Common myeloid progenitor, CD34-positive (primary cell): ENCODE measurements around the gene MEIS2.

ENCODE experiments used
- CTCF ChIA-PET: fragments of 350-600 bp; sonication (Branson Sonifier 250); formaldehyde crosslinking; loops from one replicate; lab custom pipeline; 2021; ENCODE audit warnings: antibody characterized with exemption; lab: Charles Lee
- POLR2A ChIA-PET: fragments of 350-600 bp; sonication (Branson Sonifier 250); formaldehyde crosslinking; loops from one replicate; lab custom pipeline; 2021; ENCODE audit warnings: antibody characterized with exemption; lab: Charles Lee
- DNase-seq, 3 donors: peaks; one replicate each; pipeline versions ENCODE4 v3.0.0 to v3.0.0-alpha.2; 2013
- H3K27ac ChIP-seq, 2 experiments: 1 replicate in 1 of 2; 2 replicates in 1 of 2; pipeline ENCODE4 v1.7.0; 2013; ENCODE audit warnings: inconsistent platforms in 2 of 2, low read length in 2 of 2, mild to moderate bottlenecking in 2 of 2, low read depth in 1 of 2, moderate library complexity in 1 of 2; ENCODE audit not compliant: severe bottlenecking in 2 of 2, insufficient read depth in 1 of 2, poor library complexity in 1 of 2
- H3K27me3 ChIP-seq, 5 experiments: replicated peaks in 2 of 5; 1 replicate in 3 of 5; 2 replicates in 2 of 5; pipeline versions ENCODE4 v1.6.1 to v1.7.0; 2013; ENCODE audit warnings: low read length in 4 of 5, mild to moderate bottlenecking in 2 of 5, moderate library complexity in 2 of 5, inconsistent platforms in 1 of 5; ENCODE audit not compliant: insufficient read depth in 5 of 5, control insufficient read depth in 4 of 5
- H3K36me3 ChIP-seq, 4 experiments: 1 replicate in 2 of 4; 2 replicates in 2 of 4; pipeline versions ENCODE4 v1.6.1 to v1.7.0; 2013; ENCODE audit warnings: low read length in 3 of 4, control low read depth in 1 of 4, mild to moderate bottlenecking in 1 of 4; ENCODE audit not compliant: control insufficient read depth in 4 of 4, insufficient read depth in 4 of 4
- H3K4me1 ChIP-seq, 4 experiments: 1 replicate in 3 of 4; 2 replicates in 1 of 4; pipeline versions ENCODE4 v1.6.1 to v1.7.1; 2013; ENCODE audit warnings: low read length in 3 of 4, mild to moderate bottlenecking in 3 of 4, control low read depth in 1 of 4, inconsistent platforms in 1 of 4, moderate library complexity in 1 of 4; ENCODE audit not compliant: control insufficient read depth in 4 of 4, insufficient read depth in 4 of 4; ENCODE audit errors: control extremely low read depth in 1 of 4
- H3K4me3 ChIP-seq, 7 experiments: 1 replicate in 4 of 7; 2 replicates in 3 of 7; pipeline versions ENCODE4 v1.5.1 to v1.7.0; 2013; ENCODE audit warnings: mild to moderate bottlenecking in 7 of 7, low read length in 6 of 7, moderate library complexity in 6 of 7, inconsistent platforms in 2 of 7, low read depth in 2 of 7, control low read depth in 1 of 7; ENCODE audit not compliant: insufficient read depth in 4 of 7, control insufficient read depth in 1 of 7; ENCODE audit errors: extremely low read depth in 1 of 7
- H3K9me3 ChIP-seq, 5 experiments: 1 replicate in 4 of 5; 2 replicates in 1 of 5; pipeline versions ENCODE4 v1.6.1 to v1.7.1; 2013; ENCODE audit warnings: low read length in 4 of 5, mild to moderate bottlenecking in 2 of 5, inconsistent platforms in 1 of 5, low read depth in 1 of 5, moderate library complexity in 1 of 5; ENCODE audit not compliant: control insufficient read depth in 4 of 5, insufficient read depth in 2 of 5; ENCODE audit errors: control extremely low read depth in 1 of 5
- WGBS: methylation state at CpG from one replicate; pipeline ENCODE4 v1.1.5; 2013; ENCODE audit not compliant: insufficient coverage; 5-methylcytosine and 5-hydroxymethylcytosine counted together

MEIS2 gene

GRCh38 chr15:36931434-36931833 is 168.9 kb downstream of the MEIS2 start:
- H3K27me3 ChIP-seq = peaks cover 0 to 2% (median 0%) of the 10 kb centered on the region in 5 experiments
- no peaks in the 10 kb centered on the region for H3K36me3 ChIP-seq
- ChIA-PET CTCF (no interaction called here), POLR2A (no interaction called here)
- H3K27ac ChIP-seq = no peak overlapping the region
- no peaks in the 10 kb centered on the region for H3K4me1 ChIP-seq
- no peak for DNase-seq
- no peaks in the 10 kb centered on the region for H3K9me3 ChIP-seq
- WGBS = 78% methylated on average over 2 of the region's 3 CpGs
- no peak overlapping the region for H3K4me3 ChIP-seq

- WGBS = 71% methylated on average over 1 of the region's 3 CpGs
- H3K36me3 ChIP-seq = no peaks in the 10 kb centered on the region
- no peak overlapping the region for H3K27ac ChIP-seq
- ChIA-PET CTCF (no interaction called here), POLR2A (no interaction called here)
- H3K9me3 ChIP-seq = no peaks in the 10 kb centered on the region
- no peaks in the 10 kb centered on the region for H3K4me1 ChIP-seq
- H3K4me3 ChIP-seq = no peak overlapping the region
- peaks cover 0 to 2% (median 0%) of the 10 kb centered on the region in 5 experiments for H3K27me3 ChIP-seq
- no peak for DNase-seq
Measured at GRCh38 chr15:36926427-36926825, 173.9 kb downstream of the MEIS2 start.

- H3K4me3 ChIP-seq = no peak overlapping the region
- no peaks in the 10 kb centered on the region for H3K9me3 ChIP-seq
- no peaks in the 10 kb centered on the region for H3K36me3 ChIP-seq
- H3K4me1 ChIP-seq = no peaks in the 10 kb centered on the region
- no peak for DNase-seq
- peaks cover 0 to 2% (median 0%) of the 10 kb centered on the region in 5 experiments for H3K27me3 ChIP-seq
- WGBS = 90% methylated on average over 4 of the region's 9 CpGs
- no peak overlapping the region for H3K27ac ChIP-seq
- POLR2A ChIA-PET = no interaction called here
- CTCF ChIA-PET = interaction anchor here (1.5 kb wide), 1 partner anchor 16 kb away, joined by 4 read pairs; no protein-coding TSS in a partner anchor
Measured at GRCh38 chr15:36925653-36926426, 174.5 kb downstream of the MEIS2 start.

- Histone ChIP-seq H3K9me3 (no peaks in the 10 kb centered on the region), H3K27me3 (peaks cover 0 to 2% (median 0%) of the 10 kb centered on the region in 5 experiments), H3K4me1 (no peaks in the 10 kb centered on the region), H3K4me3 (no peak overlapping the region), H3K36me3 (no peaks in the 10 kb centered on the region), H3K27ac (no peak overlapping the region)
- ChIA-PET CTCF (interaction anchor here (1.5 kb wide), 1 partner anchor 16 kb away, joined by 4 read pairs; no protein-coding TSS in a partner anchor), POLR2A (no interaction called here)
- no peak for DNase-seq
- WGBS = 91% methylated on average over 4 of the region's 5 CpGs
Measured at GRCh38 chr15:36925049-36925448, 175.3 kb downstream of the MEIS2 start.

- WGBS = no CpG with 5 or more reads among the region's 4 CpGs
- H3K9me3 ChIP-seq = no peaks in the 10 kb centered on the region
- no peaks in the 10 kb centered on the region for H3K4me1 ChIP-seq
- peaks cover 0 to 2% (median 0%) of the 10 kb centered on the region in 5 experiments for H3K27me3 ChIP-seq
- no peak for DNase-seq
- H3K4me3 ChIP-seq = no peak overlapping the region
- ChIA-PET CTCF (no interaction called here), POLR2A (no interaction called here)
- H3K36me3 ChIP-seq = no peaks in the 10 kb centered on the region
- no peak overlapping the region for H3K27ac ChIP-seq
Measured at GRCh38 chr15:36924034-36924433, 176.3 kb downstream of the MEIS2 start.

GRCh38 chr15:36921484-36922091 is 178.8 kb downstream of the MEIS2 start:
- H3K27ac ChIP-seq = no peak overlapping the region
- no peaks in the 10 kb centered on the region for H3K9me3 ChIP-seq
- no peak overlapping the region for H3K4me3 ChIP-seq
- POLR2A ChIA-PET = no interaction called here
- CTCF ChIA-PET = no interaction called here
- no peaks in the 10 kb centered on the region for H3K36me3 ChIP-seq
- peaks cover 0 to 2% (median 0%) of the 10 kb centered on the region in 5 experiments for H3K27me3 ChIP-seq
- DNase-seq = no peak
- 43% methylated on average over 1 of the region's 9 CpGs for WGBS
- H3K4me1 ChIP-seq = no peaks in the 10 kb centered on the region
